ENCODE data around the gene TMEM87B. TPM values are rescaled to one million over a fixed set of nuclear protein-coding genes. Genes with fewer than 3 reads are reported as not detected.
A peak's percentile ranks its signal among the peaks of the same experiment; 100 is the strongest.

Gene TMEM87B
- total and polyA plus RNA-seq, 2 of the 8 experiments (the other 6 are each of a cell fraction or from before 2014, with no cell fraction given), result 7.2 to 9.0 TPM

DNA sequence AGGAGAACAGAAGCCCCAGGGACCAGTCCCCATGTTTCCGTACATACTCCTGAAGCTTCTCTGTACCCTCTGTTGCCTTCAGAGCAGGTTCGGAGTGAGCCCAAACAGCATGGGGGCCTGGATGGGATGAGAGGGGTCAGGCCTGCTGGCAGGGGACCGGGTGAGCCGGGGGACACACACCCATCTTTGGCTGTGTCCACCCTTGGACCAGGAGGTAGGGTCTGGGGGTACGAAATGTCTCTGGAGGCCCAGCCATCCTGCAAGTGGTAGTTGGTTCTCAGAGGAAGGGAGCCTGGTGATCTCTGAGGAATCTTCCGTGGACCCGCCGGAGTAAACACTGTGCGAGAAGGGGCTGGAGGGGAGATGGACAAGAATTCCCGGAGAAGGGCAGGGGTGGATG, 98.4 kb downstream of the TMEM87B start:
- Histone ChIP-seq H3K79me1 (ENCODE audit: low read depth, low read length) (no peaks in the 10 kb centered on the region), H3K27ac (ENCODE audit: low read depth, low read length) (no peak overlapping the region), H4K5ac (ENCODE audit: insufficient read length, low read depth, low read length) (no peak overlapping the region), H2BK15ac (ENCODE audit: low read length) (no peak overlapping the region), H4K91ac (replicated peaks; ENCODE audit: insufficient read length, low read length) (no peak overlapping the region), H2AK5ac (ENCODE audit: low read depth, low read length) (no peak overlapping the region), H3K4me2 (ENCODE audit: insufficient read depth in 1 of 2, low read depth in 2 of 2, low read length in 2 of 2) (no peak overlapping the region), H3K4ac (replicated peaks; ENCODE audit: insufficient read length, low read depth, low read length) (no peak overlapping the region), H3K14ac (ENCODE audit: insufficient read length) (no peak overlapping the region), H3K18ac (ENCODE audit: extremely low read depth, low read length) (no peak overlapping the region), H3K9ac (replicated peaks in 1 of 4; ENCODE audit: extremely low read depth in 1 of 4, low read depth in 3 of 4, low read length in 3 of 4) (no peak overlapping the region), H3K27me3 (replicated peaks in 1 of 4; ENCODE audit: control insufficient read depth in 3 of 4, extremely low read depth in 1 of 4, insufficient read depth in 3 of 4, low read length in 3 of 4) (no peaks in the 10 kb centered on the region; a peak in 1 of 7 replicates), H2BK120ac (replicated peaks; ENCODE audit: low read depth, low read length) (no peak overlapping the region), H3K79me2 (ENCODE audit: control insufficient read depth in 1 of 2, insufficient read depth in 2 of 2, low read length in 2 of 2) (no peaks in the 10 kb centered on the region), H3K9me3 (ENCODE audit: insufficient read depth in 2 of 2, low read depth in 1 of 2, low read length in 1 of 2) (no peaks in the 10 kb centered on the region), H2BK20ac (ENCODE audit: low read length) (no peak overlapping the region), H2AFZ (ENCODE audit: low read length) (no peak overlapping the region), H3K56ac (replicated peaks; ENCODE audit: insufficient read length, low read depth, low read length) (no peak overlapping the region), H2BK12ac (ENCODE audit: low read depth, low read length) (no peak overlapping the region), H4K8ac (ENCODE audit: extremely low read depth, insufficient read depth, low read length) (no peak overlapping the region), H3K23ac (ENCODE audit: insufficient read length) (no peak overlapping the region), H3K23me2 (ENCODE audit: low read depth, low read length) (no peaks in the 10 kb centered on the region), H3K36me3 (ENCODE audit: control insufficient read depth in 2 of 4, insufficient read depth in 4 of 4, low read length in 3 of 4) (no peaks in the 10 kb centered on the region), H2BK5ac (ENCODE audit: low read depth, low read length) (no peak overlapping the region), H4K20me1 (replicated peaks in 1 of 2; ENCODE audit: control insufficient read depth in 1 of 2, insufficient read depth in 2 of 2, low read length in 2 of 2) (no peaks in the 10 kb centered on the region), H3K4me1 (replicated peaks in 1 of 4; ENCODE audit: control insufficient read depth in 3 of 4, insufficient read depth in 4 of 4, low read length in 3 of 4) (peaks cover 0 to 5% (median 2%) of the 10 kb centered on the region in 4 experiments; a peak in 3 of 7 replicates), H3K4me3 (ENCODE audit: extremely low read depth in 1 of 4, insufficient read depth in 2 of 4, low read depth in 3 of 4, low read length in 4 of 4) (no peak overlapping the region)
- POLR2A ChIA-PET (ENCODE audit: partially characterized antibody), result no interaction called here
- FAIRE-seq (no peak), DNase-seq (ENCODE audit: low read depth in 1 of 2, low spot score in 2 of 2) (peak in 1 of 2 experiments; percentile 27)
- CTCF ChIA-PET (ENCODE audit: partially characterized antibody), result no interaction called here
- WGBS, 2 experiments (ENCODE audit: extremely low coverage in 1 of 2, insufficient coverage in 1 of 2, insufficient read length in 1 of 2, insufficient replicate concordance in 2 of 2, low coverage in 1 of 2, low lambda C conversion rate in 2 of 2, missing lambda C conversion rate in 1 of 2), result 97% methylated on average over 10 of the region's 10 CpGs; no CpG with 5 or more reads in 1 of the 2 experiments
- TF ChIP-seq, protein P1, sequence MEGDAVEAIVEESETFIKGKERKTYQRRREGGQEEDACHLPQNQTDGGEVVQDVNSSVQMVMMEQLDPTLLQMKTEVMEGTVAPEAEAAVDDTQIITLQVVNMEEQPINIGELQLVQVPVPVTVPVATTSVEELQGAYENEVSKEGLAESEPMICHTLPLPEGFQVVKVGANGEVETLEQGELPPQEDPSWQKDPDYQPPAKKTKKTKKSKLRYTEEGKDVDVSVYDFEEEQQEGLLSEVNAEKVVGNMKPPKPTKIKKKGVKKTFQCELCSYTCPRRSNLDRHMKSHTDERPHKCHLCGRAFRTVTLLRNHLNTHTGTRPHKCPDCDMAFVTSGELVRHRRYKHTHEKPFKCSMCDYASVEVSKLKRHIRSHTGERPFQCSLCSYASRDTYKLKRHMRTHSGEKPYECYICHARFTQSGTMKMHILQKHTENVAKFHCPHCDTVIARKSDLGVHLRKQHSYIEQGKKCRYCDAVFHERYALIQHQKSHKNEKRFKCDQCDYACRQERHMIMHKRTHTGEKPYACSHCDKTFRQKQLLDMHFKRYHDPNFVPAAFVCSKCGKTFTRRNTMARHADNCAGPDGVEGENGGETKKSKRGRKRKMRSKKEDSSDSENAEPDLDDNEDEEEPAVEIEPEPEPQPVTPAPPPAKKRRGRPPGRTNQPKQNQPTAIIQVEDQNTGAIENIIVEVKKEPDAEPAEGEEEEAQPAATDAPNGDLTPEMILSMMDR (IDR thresholded peaks at IDR 0.05; ENCODE audit: control extremely low read depth in 1 of 3, insufficient read depth in 1 of 3, low read depth in 1 of 3, low read length in 3 of 3), result no peak
- no peak for TF ChIP-seq KDM4A (IDR thresholded peaks at IDR 0.05; ENCODE audit: low read depth, low read length, severe bottlenecking)
- TF ChIP-seq PHF8 (conservative IDR thresholded peaks at IDR 0.05; ENCODE audit: low read depth, low read length), result no peak
- no peak for TF ChIP-seq CTBP2 (IDR thresholded peaks at IDR 0.05; ENCODE audit: borderline replicate concordance, insufficient read depth, insufficient read length, low read length)
- TF ChIP-seq NANOG (IDR thresholded peaks at IDR 0.05; ENCODE audit: insufficient read depth, low read depth, low read length, poor library complexity, severe bottlenecking), result no peak
- no peak for TF ChIP-seq FOSL1 (IDR thresholded peaks at IDR 0.05; ENCODE audit: insufficient read depth, low read depth, low read length)
- TF ChIP-seq JUN (IDR thresholded peaks at IDR 0.05; ENCODE audit: low read depth, low read length), result no peak
- TF ChIP-seq CBX5 (IDR thresholded peaks at IDR 0.05; ENCODE audit: low read depth, low read length), result no peak
- TF ChIP-seq RXRA (IDR thresholded peaks at IDR 0.05; ENCODE audit: insufficient read depth, low read depth, low read length), result no peak
- TF ChIP-seq TBP (IDR thresholded peaks at IDR 0.05; ENCODE audit: low read depth, low read length), result no peak
- TF ChIP-seq EP300 (IDR thresholded peaks at IDR 0.05; ENCODE audit: borderline replicate concordance in 1 of 2, low read depth in 2 of 2, low read length in 2 of 2), result no peak

All from H1 (cell line).